AG09309 (cell line): ENCODE data around the gene CHST1.

ENCODE experiments used
- DNase-seq: peaks from one replicate; pipeline ENCODE4 v3.0.0-alpha.2; 2010; ENCODE audit warnings: low read depth
- H3K4me3 ChIP-seq: 2 replicates; pipeline ENCODE4 v1.5.1; 2011; ENCODE audit warnings: mild to moderate bottlenecking, low read depth, low read length, moderate library complexity; ENCODE audit not compliant: control insufficient read depth
- TF ChIP-seq, protein P1 (sequence below): IDR thresholded peaks from 2 replicates; pipeline ENCODE4 v1.5.1; 2011; ENCODE audit warnings: mild to moderate bottlenecking, low read depth, low read length, inconsistent platforms; ENCODE audit not compliant: insufficient read depth, control insufficient read depth; ENCODE audit errors: missing control alignments

The CHST1 gene

GRCh38 chr11:45665206-45665932 is at the start of gene CHST1:
TSS of gene CHST1 (minus strand) at chr11:45665622. CDS start at chr11:45650923, 14,699 bp downstream.
- peak within 1 kb of the TSS; percentile 40 for H3K4me3 ChIP-seq
- TF ChIP-seq, protein P1, sequence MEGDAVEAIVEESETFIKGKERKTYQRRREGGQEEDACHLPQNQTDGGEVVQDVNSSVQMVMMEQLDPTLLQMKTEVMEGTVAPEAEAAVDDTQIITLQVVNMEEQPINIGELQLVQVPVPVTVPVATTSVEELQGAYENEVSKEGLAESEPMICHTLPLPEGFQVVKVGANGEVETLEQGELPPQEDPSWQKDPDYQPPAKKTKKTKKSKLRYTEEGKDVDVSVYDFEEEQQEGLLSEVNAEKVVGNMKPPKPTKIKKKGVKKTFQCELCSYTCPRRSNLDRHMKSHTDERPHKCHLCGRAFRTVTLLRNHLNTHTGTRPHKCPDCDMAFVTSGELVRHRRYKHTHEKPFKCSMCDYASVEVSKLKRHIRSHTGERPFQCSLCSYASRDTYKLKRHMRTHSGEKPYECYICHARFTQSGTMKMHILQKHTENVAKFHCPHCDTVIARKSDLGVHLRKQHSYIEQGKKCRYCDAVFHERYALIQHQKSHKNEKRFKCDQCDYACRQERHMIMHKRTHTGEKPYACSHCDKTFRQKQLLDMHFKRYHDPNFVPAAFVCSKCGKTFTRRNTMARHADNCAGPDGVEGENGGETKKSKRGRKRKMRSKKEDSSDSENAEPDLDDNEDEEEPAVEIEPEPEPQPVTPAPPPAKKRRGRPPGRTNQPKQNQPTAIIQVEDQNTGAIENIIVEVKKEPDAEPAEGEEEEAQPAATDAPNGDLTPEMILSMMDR = no peak
- DNase-seq = no peak

DNA sequence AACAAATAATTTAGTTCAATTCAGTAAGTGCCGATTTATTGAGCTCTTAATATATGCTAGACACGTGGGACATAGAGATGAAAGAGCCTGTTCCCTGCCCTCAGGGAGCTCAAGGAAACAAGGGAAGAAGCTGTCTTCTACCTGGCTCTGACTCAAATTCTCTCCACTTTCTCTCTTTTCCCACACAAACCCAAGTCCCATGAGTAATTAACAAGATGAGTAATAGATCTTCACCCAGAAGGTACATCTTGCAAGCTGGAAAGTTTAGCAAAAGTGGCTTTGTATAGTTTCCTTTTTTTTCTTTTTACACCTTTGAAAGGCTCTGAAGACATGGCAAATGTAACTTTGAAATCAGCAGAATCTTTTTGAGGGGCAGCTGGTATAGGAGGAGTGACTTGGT is 48.2 kb upstream of the CHST1 start:
- H3K4me3 ChIP-seq = no peak overlapping the region
- no peak for DNase-seq
- TF ChIP-seq, protein P1 = no peak

- no peak for DNase-seq
- TF ChIP-seq, protein P1 = no peak
These were observed 45.1 kb upstream of the CHST1 start for GRCh38 chr11:45710561-45710960.

GRCh38 chr11:45708887-45709663 is 43.7 kb upstream of the CHST1 start:
- H3K4me3 ChIP-seq = no peak overlapping the region
- TF ChIP-seq, protein P1 = no peak
- no peak for DNase-seq

More at GRCh38 chr11:45710561-45710960, 45.1 kb upstream of the CHST1 start:
- H3K4me3 ChIP-seq = no peak overlapping the region

DNA sequence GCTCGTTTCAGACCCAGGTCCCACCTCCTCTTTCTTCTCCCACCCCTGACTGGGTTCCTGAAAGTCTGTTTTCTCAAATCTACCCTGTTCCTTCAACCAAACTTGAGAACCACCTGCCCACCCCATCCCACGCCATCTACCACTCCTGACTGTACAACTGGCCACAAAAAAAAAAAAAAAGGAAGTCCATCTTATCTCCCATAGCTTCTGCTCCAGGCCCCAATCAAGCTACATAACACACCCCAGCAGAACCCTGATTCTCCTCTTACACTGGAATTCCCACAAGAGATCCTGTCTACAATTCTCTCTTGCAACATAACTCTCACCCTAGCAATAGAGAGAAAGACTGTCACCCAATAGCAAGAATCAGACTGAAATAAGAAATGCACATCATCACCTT is 39.2 kb upstream of the CHST1 start:
- no peak overlapping the region for H3K4me3 ChIP-seq
- TF ChIP-seq, protein P1 = no peak
- no peak for DNase-seq

DNA sequence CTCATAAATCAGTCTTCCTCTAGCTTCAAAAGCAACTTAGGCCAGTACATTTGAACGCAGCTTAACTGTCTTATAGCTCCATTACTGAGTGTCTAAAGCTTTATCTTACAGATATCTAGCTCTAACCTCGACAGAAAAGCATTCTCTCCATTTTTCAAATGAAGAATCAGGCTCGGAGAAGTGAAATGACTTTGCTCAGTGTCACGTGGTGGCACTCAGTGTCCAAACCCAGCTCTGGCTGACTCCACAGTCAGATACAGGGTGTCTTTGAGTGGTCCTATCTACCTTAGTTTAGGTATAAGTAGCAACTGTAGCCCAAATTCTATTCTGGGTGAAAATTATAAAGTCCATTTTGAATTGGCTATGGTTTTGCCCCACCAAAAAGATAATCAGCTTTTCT is 38.7 kb upstream of the CHST1 start:
- TF ChIP-seq, protein P1 = no peak
- H3K4me3 ChIP-seq = no peak overlapping the region
- DNase-seq = no peak
